ENCODE data around the gene NME3. TPM values are rescaled to one million over a fixed set of nuclear protein-coding genes. Genes with fewer than 3 reads are reported as not detected.

NME3 gene
- total RNA-seq, 1 donor from 2014 or later = 56.9 TPM

GRCh38 chr16:1818204-1818872 is 47.0 kb upstream of the NME3 start:
- H3K36me3 ChIP-seq (ENCODE audit: control insufficient read depth, insufficient read depth, low read length) = peaks cover 16% of the 10 kb centered on the region
- FAIRE-seq = no peak

GRCh38 chr16:1817716-1818115 is 46.4 kb upstream of the NME3 start:
- FAIRE-seq (no peak), DNase-seq (ENCODE audit: low read depth) (no peak)
- H3K27me3 ChIP-seq (ENCODE audit: control insufficient read depth, insufficient read depth, low read length) = no peaks in the 10 kb centered on the region
- no peak for TF ChIP-seq CTCF (IDR thresholded peaks at IDR 0.05; ENCODE audit: insufficient read depth, low read length, severe bottlenecking)
- H3K4me3 ChIP-seq (ENCODE audit: low read depth, low read length) = no peak overlapping the region
- peaks cover 16% of the 10 kb centered on the region for H3K36me3 ChIP-seq (ENCODE audit: control insufficient read depth, insufficient read depth, low read length)

More at GRCh38 chr16:1818204-1818872, 47.0 kb upstream of the NME3 start:
- Histone ChIP-seq H3K27me3 (ENCODE audit: control insufficient read depth, insufficient read depth, low read length) (no peaks in the 10 kb centered on the region), H3K4me3 (ENCODE audit: low read depth, low read length) (no peak overlapping the region)
- no peak for DNase-seq (ENCODE audit: low read depth)
- TF ChIP-seq CTCF (IDR thresholded peaks at IDR 0.05; ENCODE audit: insufficient read depth, low read length, severe bottlenecking) = no peak

- H3K27me3 ChIP-seq (ENCODE audit: control insufficient read depth, insufficient read depth, low read length) = no peaks in the 10 kb centered on the region
- FAIRE-seq = no peak
Measured at GRCh38 chr16:1817276-1817589, 45.9 kb upstream of the NME3 start.

GRCh38 chr16:1816396-1817275 is 45.3 kb upstream of the NME3 start:
- Histone ChIP-seq H3K27me3 (ENCODE audit: control insufficient read depth, insufficient read depth, low read length) (no peaks in the 10 kb centered on the region), H3K36me3 (ENCODE audit: control insufficient read depth, insufficient read depth, low read length) (peaks cover 13% of the 10 kb centered on the region), H3K4me3 (ENCODE audit: low read depth, low read length) (no peak overlapping the region)
- TF ChIP-seq CTCF (IDR thresholded peaks at IDR 0.05; ENCODE audit: insufficient read depth, low read length, severe bottlenecking) = no peak
- DNase-seq (ENCODE audit: low read depth) (no peak), FAIRE-seq (no peak)

More at GRCh38 chr16:1817276-1817589, 45.9 kb upstream of the NME3 start:
- H3K36me3 ChIP-seq (ENCODE audit: control insufficient read depth, insufficient read depth, low read length) = peaks cover 13% of the 10 kb centered on the region
- DNase-seq (ENCODE audit: low read depth) = no peak
- no peak overlapping the region for H3K4me3 ChIP-seq (ENCODE audit: low read depth, low read length)
- no peak for TF ChIP-seq CTCF (IDR thresholded peaks at IDR 0.05; ENCODE audit: insufficient read depth, low read length, severe bottlenecking)

DNA sequence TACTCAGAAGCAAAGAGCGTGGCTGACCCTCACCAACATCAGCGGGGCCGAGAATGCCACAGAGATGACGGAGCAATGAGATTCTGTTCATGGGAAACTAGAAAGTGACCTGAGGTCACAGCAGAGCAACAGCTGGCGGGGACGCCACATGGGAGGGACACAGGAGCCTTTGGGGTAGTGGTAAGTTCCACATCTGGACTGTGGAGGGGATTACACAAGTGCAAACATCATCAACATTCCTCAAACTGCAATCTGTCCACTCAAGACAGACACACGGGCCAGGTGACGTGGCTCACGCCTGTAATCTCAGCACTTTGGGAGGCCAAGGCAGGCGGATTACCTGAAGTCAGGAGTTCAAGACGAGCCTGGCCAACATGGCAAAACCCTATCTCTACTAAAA is 44.1 kb upstream of the NME3 start:
- peak; percentile 43 for FAIRE-seq
- peaks cover 13% of the 10 kb centered on the region for H3K36me3 ChIP-seq (ENCODE audit: control insufficient read depth, insufficient read depth, low read length)
- no peaks in the 10 kb centered on the region for H3K27me3 ChIP-seq (ENCODE audit: control insufficient read depth, insufficient read depth, low read length)

More for the DNA sequence above, 44.1 kb upstream of the NME3 start:
- H3K4me3 ChIP-seq (ENCODE audit: low read depth, low read length) = no peak overlapping the region
- DNase-seq (ENCODE audit: low read depth) = no peak
- TF ChIP-seq CTCF (IDR thresholded peaks at IDR 0.05; ENCODE audit: insufficient read depth, low read length, severe bottlenecking) = no peak
